Parathyroid adenoma (tissue), 2 donors: ENCODE results near the gene MOSPD3.
A peak's percentile ranks its signal among the peaks of the same experiment; 100 is the strongest.

Source experiments
- H2AFZ ChIP-seq: fragments of 300-600 bp; sonication (generic); one replicate; pipeline ENCODE4 v1.7.0; 2017; ENCODE audit warnings: antibody characterized with exemption, mild to moderate bottlenecking
- H3K27ac ChIP-seq: fragments of 300-600 bp; sonication (generic); one replicate; pipeline ENCODE4 v1.7.0; 2017
- H3K27me3 ChIP-seq: fragments of 300-600 bp; sonication (generic); one replicate; pipeline ENCODE4 v1.7.0; 2017; ENCODE audit warnings: low read length; ENCODE audit not compliant: control insufficient read depth, insufficient read depth
- H3K36me3 ChIP-seq: fragments of 300-600 bp; sonication (generic); one replicate; pipeline ENCODE4 v1.7.0; 2017; ENCODE audit warnings: low read length; ENCODE audit not compliant: control insufficient read depth, insufficient read depth
- H3K4me1 ChIP-seq: fragments of 300-600 bp; sonication (generic); one replicate; pipeline ENCODE4 v1.7.0; 2017; ENCODE audit warnings: control low read depth
- H3K4me2 ChIP-seq: fragments of 300-600 bp; sonication (generic); one replicate; pipeline ENCODE4 v1.7.0; 2017; ENCODE audit warnings: low read length
- H3K4me3 ChIP-seq: fragments of 300-600 bp; sonication (generic); one replicate; pipeline ENCODE4 v1.7.0; 2017; ENCODE audit warnings: low read depth, low read length
- H3K79me2 ChIP-seq: fragments of 300-600 bp; sonication (generic); one replicate; pipeline ENCODE4 v1.7.0; 2017; ENCODE audit warnings: control low read depth
- H3K9ac ChIP-seq: fragments of 300-600 bp; sonication (generic); one replicate; pipeline ENCODE4 v1.7.0; 2017; ENCODE audit warnings: mild to moderate bottlenecking
- H3K9me3 ChIP-seq: fragments of 300-600 bp; sonication (generic); one replicate; pipeline ENCODE4 v1.7.0; 2017; ENCODE audit warnings: low read length; ENCODE audit not compliant: control insufficient read depth
- TF ChIP-seq, protein P1 (sequence below): fragments of 300-600 bp; sonication (generic); IDR thresholded peaks from one replicate; pipeline ENCODE4 v1.7.0; 2017; ENCODE audit warnings: antibody characterized with exemption, mild to moderate bottlenecking
- donor health status: primary hyperparathyroidism.

Gene MOSPD3

DNA sequence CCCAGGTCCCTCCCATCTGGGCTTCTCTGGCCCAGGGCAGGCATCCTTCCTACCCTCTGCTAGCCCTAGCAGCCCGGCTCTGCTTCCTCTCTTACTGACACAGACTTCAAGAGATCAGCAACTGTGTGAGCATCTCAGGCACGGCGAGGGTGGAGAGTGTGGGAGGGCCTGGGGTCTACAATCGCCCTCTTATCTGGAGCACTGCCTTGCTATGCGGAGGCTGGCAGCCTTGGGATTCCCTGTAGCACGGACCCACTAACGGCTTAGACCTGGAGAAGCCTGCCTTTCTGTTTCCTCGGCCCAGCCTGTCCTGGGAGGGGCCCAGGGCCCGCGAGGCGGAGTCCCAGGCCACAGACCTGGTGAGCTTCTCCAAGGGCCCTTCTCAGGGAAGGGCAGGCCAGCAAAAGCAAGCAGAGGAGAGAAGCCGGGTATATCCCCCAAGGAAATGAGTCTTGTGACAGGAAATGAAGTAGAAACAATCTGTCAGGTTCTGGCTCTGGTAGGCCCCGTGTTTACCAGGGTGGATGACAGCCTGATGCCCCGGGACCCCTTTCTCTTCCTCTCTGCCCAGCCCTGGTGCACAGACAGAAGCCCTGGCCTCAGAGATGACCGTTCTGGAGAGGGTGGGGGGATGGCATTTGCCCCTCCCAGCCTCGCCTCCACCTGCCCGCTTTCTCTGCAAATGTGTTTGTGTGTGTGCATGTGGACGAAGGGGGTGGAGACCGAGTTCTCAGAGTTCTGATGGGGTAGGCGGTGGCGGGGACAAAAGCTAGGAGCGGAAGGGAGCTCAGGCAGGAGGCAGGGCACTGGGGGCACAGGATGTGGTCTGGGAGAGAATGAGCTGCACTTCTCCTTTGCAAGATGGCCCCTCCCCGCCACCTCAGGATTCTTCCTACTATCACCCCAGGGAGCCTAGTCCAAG, 28.9 kb upstream of the MOSPD3 start:
- no peaks in the 10 kb centered on the region for H3K9me3 ChIP-seq
- H3K4me1 ChIP-seq = peaks cover 21% of the 10 kb centered on the region
- H3K4me2 ChIP-seq = peak overlapping the region; percentile 79
- no peak overlapping the region for H3K9ac ChIP-seq
- H3K27ac ChIP-seq = peak overlapping the region; percentile 33
- no peak overlapping the region for H2AFZ ChIP-seq
- no peaks in the 10 kb centered on the region for H3K27me3 ChIP-seq
- no peaks in the 10 kb centered on the region for H3K36me3 ChIP-seq
- H3K4me3 ChIP-seq = peak overlapping the region; percentile 30
- TF ChIP-seq, protein P1, sequence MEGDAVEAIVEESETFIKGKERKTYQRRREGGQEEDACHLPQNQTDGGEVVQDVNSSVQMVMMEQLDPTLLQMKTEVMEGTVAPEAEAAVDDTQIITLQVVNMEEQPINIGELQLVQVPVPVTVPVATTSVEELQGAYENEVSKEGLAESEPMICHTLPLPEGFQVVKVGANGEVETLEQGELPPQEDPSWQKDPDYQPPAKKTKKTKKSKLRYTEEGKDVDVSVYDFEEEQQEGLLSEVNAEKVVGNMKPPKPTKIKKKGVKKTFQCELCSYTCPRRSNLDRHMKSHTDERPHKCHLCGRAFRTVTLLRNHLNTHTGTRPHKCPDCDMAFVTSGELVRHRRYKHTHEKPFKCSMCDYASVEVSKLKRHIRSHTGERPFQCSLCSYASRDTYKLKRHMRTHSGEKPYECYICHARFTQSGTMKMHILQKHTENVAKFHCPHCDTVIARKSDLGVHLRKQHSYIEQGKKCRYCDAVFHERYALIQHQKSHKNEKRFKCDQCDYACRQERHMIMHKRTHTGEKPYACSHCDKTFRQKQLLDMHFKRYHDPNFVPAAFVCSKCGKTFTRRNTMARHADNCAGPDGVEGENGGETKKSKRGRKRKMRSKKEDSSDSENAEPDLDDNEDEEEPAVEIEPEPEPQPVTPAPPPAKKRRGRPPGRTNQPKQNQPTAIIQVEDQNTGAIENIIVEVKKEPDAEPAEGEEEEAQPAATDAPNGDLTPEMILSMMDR = no peak
- H3K79me2 ChIP-seq = peaks cover 3% of the 10 kb centered on the region

DNA sequence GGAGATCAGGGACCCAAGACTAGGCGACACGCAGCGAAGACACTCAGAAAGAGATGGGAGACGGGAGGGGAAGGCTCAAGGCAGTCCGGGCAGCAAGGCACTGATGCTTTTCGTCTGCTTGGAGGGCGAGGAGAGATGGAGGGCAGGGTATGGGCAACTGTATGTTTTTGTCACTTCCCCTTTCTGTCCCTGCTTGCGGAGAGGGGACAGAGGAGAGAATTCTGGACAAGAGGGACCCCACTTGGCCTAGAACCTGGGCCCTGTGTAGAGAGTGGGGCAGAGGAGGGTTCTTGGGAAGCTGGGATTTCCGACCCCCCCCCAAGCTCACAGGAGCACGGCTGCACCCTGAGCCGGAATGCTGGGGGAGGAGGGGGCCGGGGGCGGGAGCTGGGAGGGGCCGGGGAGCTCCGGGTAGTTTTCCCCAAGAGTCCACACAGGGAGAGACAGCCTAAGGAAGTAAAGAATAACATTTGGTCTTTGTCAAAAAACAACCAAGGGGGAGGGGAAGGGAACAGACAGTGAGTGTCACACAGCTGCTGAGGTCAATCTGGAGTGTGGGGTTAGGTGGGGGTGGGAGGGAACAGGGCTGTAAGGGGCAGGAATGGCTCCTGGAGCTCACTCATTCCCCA, 28.2 kb upstream of the MOSPD3 start:
- Histone ChIP-seq H3K36me3 (no peaks in the 10 kb centered on the region), H3K9ac (no peak overlapping the region), H3K79me2 (peaks cover 3% of the 10 kb centered on the region), H3K4me2 (peak overlapping the region; percentile 79), H3K4me3 (peak overlapping the region; percentile 99), H3K9me3 (no peaks in the 10 kb centered on the region), H2AFZ (no peak overlapping the region), H3K4me1 (peaks cover 21% of the 10 kb centered on the region), H3K27ac (peak overlapping the region; percentile 95), H3K27me3 (no peaks in the 10 kb centered on the region)
- TF ChIP-seq, protein P1 = no peak

DNA sequence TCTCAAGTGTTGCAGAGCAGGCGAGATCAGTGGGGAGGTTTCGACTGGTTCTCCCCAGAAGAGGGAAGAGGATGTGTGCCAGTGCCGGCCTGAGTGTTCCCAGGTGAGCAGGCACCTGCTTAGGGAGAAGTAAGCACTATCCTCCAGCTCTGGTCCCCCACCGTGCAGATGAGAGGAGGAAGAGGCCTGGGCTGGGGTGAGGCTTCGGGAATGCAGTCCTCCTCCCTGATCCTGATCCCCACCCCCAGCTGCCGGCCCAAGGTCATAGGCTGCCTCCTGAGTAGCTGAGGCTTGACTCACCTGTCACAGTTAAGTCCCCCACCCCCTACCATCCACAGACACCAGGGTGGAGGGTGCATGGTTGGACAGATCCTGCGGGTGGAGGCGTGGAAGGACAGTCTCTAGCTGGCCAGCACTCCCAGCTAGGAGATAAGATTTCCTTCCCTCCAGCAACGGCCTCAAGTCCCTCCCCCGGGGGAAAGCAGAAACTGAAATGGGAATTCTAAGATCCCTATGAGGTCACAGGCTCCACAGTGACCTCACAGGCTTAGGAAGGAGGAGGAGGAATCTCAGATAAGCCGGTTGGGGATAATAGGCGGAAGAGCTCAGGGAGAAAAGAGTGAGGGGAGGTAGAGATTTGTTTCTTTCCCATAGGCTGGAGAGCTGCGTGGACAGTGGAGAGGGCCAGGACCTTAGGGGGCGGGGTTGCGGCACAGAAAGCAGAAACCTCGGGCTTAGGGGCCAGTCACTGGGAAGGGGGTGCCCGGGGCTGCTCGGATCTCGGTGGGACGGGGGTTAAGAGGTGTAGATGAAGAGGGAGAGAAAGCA, 27.4 kb upstream of the MOSPD3 start:
- no peaks in the 10 kb centered on the region for H3K9me3 ChIP-seq
- peaks cover 21% of the 10 kb centered on the region for H3K4me1 ChIP-seq
- TF ChIP-seq, protein P1 = no peak
- peak overlapping the region; percentile 80 for H2AFZ ChIP-seq
- H3K79me2 ChIP-seq = peaks cover 3% of the 10 kb centered on the region
- peak overlapping the region; percentile 95 for H3K27ac ChIP-seq
- no peaks in the 10 kb centered on the region for H3K36me3 ChIP-seq
- H3K4me3 ChIP-seq = peak overlapping the region; percentile 99
- H3K27me3 ChIP-seq = no peaks in the 10 kb centered on the region
- H3K4me2 ChIP-seq = peak overlapping the region; percentile 79
- peak overlapping the region; percentile 98 for H3K9ac ChIP-seq

DNA sequence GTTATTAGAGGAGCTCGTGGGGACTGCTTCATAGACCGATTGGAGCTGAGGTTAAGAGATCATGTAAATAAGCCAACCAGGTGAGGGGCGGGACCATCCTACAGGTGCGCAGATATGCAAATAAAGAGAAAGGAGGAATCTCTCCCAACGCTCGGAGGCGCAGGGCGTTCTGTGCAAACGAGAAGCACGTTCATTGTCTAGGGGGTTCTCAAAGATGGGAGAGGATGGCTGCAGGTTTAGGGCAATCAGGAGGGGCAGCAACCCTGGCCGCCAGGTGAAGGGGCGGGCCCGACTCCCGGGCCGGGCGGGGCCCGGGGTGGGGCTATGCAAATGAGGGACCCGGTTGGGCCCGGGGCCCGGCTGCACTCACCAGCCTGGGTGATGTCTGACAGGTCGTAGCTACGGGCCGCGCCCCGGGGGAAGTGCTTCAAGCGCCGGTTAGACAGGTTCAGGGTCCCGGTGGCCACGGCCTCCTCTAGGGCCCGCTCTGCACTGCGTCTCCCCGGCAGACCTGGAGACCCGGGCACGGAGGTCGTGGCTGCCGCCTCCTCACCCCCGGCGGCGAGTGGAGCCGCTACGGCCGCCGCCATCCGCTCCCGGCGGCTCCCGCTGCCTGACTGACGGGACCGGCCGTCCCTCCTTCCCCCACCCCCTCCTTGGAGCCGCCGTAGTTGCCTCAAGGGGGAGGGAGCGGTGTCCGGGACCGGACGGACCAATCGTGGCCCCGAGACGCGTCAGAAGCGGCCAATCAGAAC, 26.7 kb upstream of the MOSPD3 start, which contains the start of gene LRCH4:
TSS of gene LRCH4 (minus strand) at position 619 of the 755 bp plus-strand sequence. CDS start at position 590, 29 bp downstream.
- Histone ChIP-seq H3K9ac (peak within 1 kb of the TSS; percentile 98), H3K4me1 (peaks cover 21% of the 10 kb centered on the region), H3K27me3 (no peaks in the 10 kb centered on the region), H3K4me2 (peak within 1 kb of the TSS; percentile 87), H3K9me3 (no peaks in the 10 kb centered on the region), H3K27ac (peak within 1 kb of the TSS; percentile 95), H3K36me3 (no peaks in the 10 kb centered on the region), H3K4me3 (peak within 1 kb of the TSS; percentile 99), H3K79me2 (peaks cover 3% of the 10 kb centered on the region), H2AFZ (peak within 1 kb of the TSS; percentile 89)
- TF ChIP-seq, protein P1 = no peak
